Prostate gland (tissue), 2 donors: ENCODE data around the gene SPATA2L. TPM values are rescaled to one million over a fixed set of nuclear protein-coding genes. Genes with fewer than 3 reads are reported as not detected.

ENCODE experiments used
- DNase-seq: peaks from one replicate; pipeline ENCODE4 v3.0.0-alpha.2; 2019; ENCODE audit warnings: low spot score
- H3K27ac ChIP-seq, 2 donors: fragments of 200-600 bp; sonication (generic); 2 replicates each; pipeline ENCODE4 v1.5.1; 2017 to 2019
- H3K27me3 ChIP-seq: fragments of 200-600 bp; sonication (generic); replicated peaks from 2 replicates; pipeline ENCODE4 v1.5.1; 2019; ENCODE audit not compliant: insufficient read depth
- H3K36me3 ChIP-seq, 2 donors: fragments of 200-600 bp; sonication (generic); 1 replicate in 1 of 2; 2 replicates in 1 of 2; pipeline versions ENCODE4 v1.5.1 to v1.8.1; 2017 to 2019
- H3K4me1 ChIP-seq: fragments of 200-600 bp; sonication (generic); replicated peaks from 2 replicates; pipeline ENCODE4 v1.5.1; 2019
- H3K4me3 ChIP-seq, 2 donors: fragments of 200-600 bp; sonication (generic); 2 replicates each; pipeline ENCODE4 v1.5.1; 2017 to 2019
- H3K9me3 ChIP-seq: fragments of 200-600 bp; sonication (generic); 2 replicates; pipeline ENCODE4 v1.5.1; 2017
- CTCF ChIP-seq, 4 experiments: fragments of 200-600 bp in 2 of 4; fragments of 450-650 bp in 2 of 4; sonication (generic) in 2 of 4; IDR thresholded peaks; 1 replicate in 3 of 4; 2 replicates in 1 of 4; pipeline ENCODE4 v1.5.1; 2016 to 2019; ENCODE audit warnings: antibody characterized with exemption in 4 of 4, mild to moderate bottlenecking in 2 of 4, moderate library complexity in 2 of 4
- POLR2A ChIP-seq: fragments of 450-650 bp; IDR thresholded peaks from one replicate; pipeline ENCODE4 v1.6.1; 2016; ENCODE audit warnings: antibody characterized with exemption, mild to moderate bottlenecking
- POLR2AphosphoS5 ChIP-seq: sonication (generic); formaldehyde crosslinking; IDR thresholded peaks from one replicate; pipeline ENCODE4 v1.6.1; 2017; ENCODE audit warnings: antibody characterized with exemption
- WGBS: methylation state at CpG from one replicate; pipeline ENCODE4 v1.1.5; 2018; 5-methylcytosine and 5-hydroxymethylcytosine counted together
- intact Hi-C: fragments of 100-400 bp; cut with DNase I; formaldehyde crosslinking; loops from one replicate; pipeline ENCODE4 v1.14.2; 2022
- total RNA-seq, 2 donors: library from RNA; depleted of rRNA; stranded (reverse); fragments of >200 nt; gene quantifications; one replicate each; pipeline ENCODE4 v1.1.0, GENCODE V29; 2016

The SPATA2L gene
- total RNA-seq, 2 donors from 2014 or later, result 15.6 to 19.7 TPM

GRCh38 chr16:89722392-89723278 is 21.1 kb upstream of the SPATA2L start:
- Histone ChIP-seq H3K27ac (peak overlapping the region; percentile 91 to 98), H3K9me3 (no peaks in the 10 kb centered on the region), H3K36me3 (no peaks in the 10 kb centered on the region), H3K4me3 (peak overlapping the region; percentile 72 to 97), H3K27me3 (no peaks in the 10 kb centered on the region), H3K4me1 (peaks cover 17% of the 10 kb centered on the region)
- 30% methylated on average over 56 of the region's 56 CpGs for WGBS
- TF ChIP-seq CTCF (IDR thresholded peaks at IDR 0.05) (no peak), POLR2AphosphoS5 (peak; percentile 22)
- DNase-seq, result peak; percentile 66
- intact Hi-C loops, result loop anchor here (2.0 to 5.0 kb wide), 2 partner anchors 22 to 150 kb away; partner anchors contain the start of genes SPATA2L and TCF25

- under 1% methylated on average over 79 of the region's 112 CpGs for WGBS
- Histone ChIP-seq H3K4me1 (peaks cover 17% of the 10 kb centered on the region), H3K4me3 (peak overlapping the region; percentile 72 to 97), H3K27me3 (no peaks in the 10 kb centered on the region), H3K36me3 (no peaks in the 10 kb centered on the region), H3K9me3 (no peaks in the 10 kb centered on the region), H3K27ac (peak overlapping the region; percentile 91 to 98)
- intact Hi-C loops, result loop anchor here (2.0 to 5.0 kb wide), 2 partner anchors 21 to 151 kb away; partner anchors contain the start of genes SPATA2L and TCF25
- DNase-seq, result peak; percentile 30
- TF ChIP-seq CTCF (IDR thresholded peaks at IDR 0.05), result no peak
- peak; percentile 11 for TF ChIP-seq POLR2A
- TF ChIP-seq POLR2AphosphoS5, result peak; percentile 21
These were observed 20.3 kb upstream of the SPATA2L start for GRCh38 chr16:89721546-89722391.

GRCh38 chr16:89720813-89721545 is 19.5 kb upstream of the SPATA2L start, which contains the start of the genes VPS9D1 and ZNF276:
TSS of gene VPS9D1 (minus strand) at chr16:89720898. CDS start at chr16:89720861, 37 bp downstream.
TSS of gene ZNF276 (plus strand) at chr16:89721537. CDS start at chr16:89721641, 104 bp downstream.
- H3K9me3 ChIP-seq, result no peaks in the 10 kb centered on the region
- 0% methylated on average over 20 of the region's 103 CpGs for WGBS
- intact Hi-C loops, result loop anchor here (5.0 kb wide), 1 partner anchor 151 kb away; the partner anchor contains the start of gene TCF25

More at GRCh38 chr16:89720813-89721545, 19.5 kb upstream of the SPATA2L start, which contains the start of the genes VPS9D1 and ZNF276:
- TF ChIP-seq POLR2AphosphoS5, result peak; percentile 13
- TF ChIP-seq CTCF (IDR thresholded peaks at IDR 0.05), result no peak
- Histone ChIP-seq H3K27ac (peak within 1 kb of the TSS; percentile 91 to 98), H3K36me3 (no peaks in the 10 kb centered on the region), H3K4me1 (peaks cover 17% of the 10 kb centered on the region), H3K27me3 (no peaks in the 10 kb centered on the region), H3K4me3 (peak within 1 kb of the TSS; percentile 72 to 97)
- DNase-seq, result peak; percentile 74
